MM.1S (cell line): ENCODE data around the gene RUNX1.

Source experiments
- DNase-seq: peaks from one replicate; pipeline ENCODE4 v3.0.0-alpha.2; 2015
- H2AFZ ChIP-seq: fragments of 300-600 bp; sonication (generic); 2 replicates; pipeline ENCODE4 v1.6.0; 2016; ENCODE audit warnings: antibody characterized with exemption, low read length
- H3F3A ChIP-seq: fragments of 300-600 bp; sonication (generic); 2 replicates; pipeline ENCODE4 v1.6.1; 2016; ENCODE audit warnings: mild to moderate bottlenecking, antibody characterized with exemption, low read length, moderate library complexity, mixed read lengths; ENCODE audit not compliant: insufficient read depth
- H3K27ac ChIP-seq: fragments of 300-600 bp; sonication (generic); 2 replicates; pipeline ENCODE4 v1.5.1; 2016; ENCODE audit warnings: mild to moderate bottlenecking, low read length
- H3K27me3 ChIP-seq: fragments of 300-600 bp; sonication (generic); replicated peaks from 2 replicates; pipeline ENCODE4 v1.6.0; 2016; ENCODE audit warnings: low read length; ENCODE audit not compliant: insufficient read depth
- H3K36me3 ChIP-seq: fragments of 300-600 bp; sonication (generic); replicated peaks from 2 replicates; pipeline ENCODE4 v1.6.1; 2016; ENCODE audit warnings: mild to moderate bottlenecking, low read length, mixed read lengths; ENCODE audit not compliant: insufficient read depth
- H3K4me1 ChIP-seq: fragments of 300-600 bp; sonication (generic); 2 replicates; pipeline ENCODE4 v1.6.1; 2016; ENCODE audit warnings: low read length, mixed read lengths
- H3K4me2 ChIP-seq: fragments of 300-600 bp; sonication (generic); 2 replicates; pipeline ENCODE4 v1.6.0; 2016; ENCODE audit warnings: low read depth, low read length
- H3K4me3 ChIP-seq: fragments of 300-600 bp; sonication (generic); 2 replicates; pipeline ENCODE4 v1.5.1; 2016; ENCODE audit warnings: low read length, mixed read lengths
- H3K79me2 ChIP-seq: fragments of 300-600 bp; sonication (generic); 2 replicates; pipeline ENCODE4 v1.6.1; 2016; ENCODE audit warnings: mixed run types, low read length, mixed read lengths
- H3K9ac ChIP-seq: fragments of 300-600 bp; sonication (generic); 2 replicates; pipeline ENCODE4 v1.6.1; 2016; ENCODE audit warnings: low read length, mixed read lengths
- H3K9me2 ChIP-seq: fragments of 300-600 bp; sonication (generic); replicated peaks from 2 replicates; pipeline ENCODE4 v1.6.1; 2016; ENCODE audit warnings: mild to moderate bottlenecking, low read length, mixed read lengths; ENCODE audit not compliant: insufficient read depth
- H3K9me3 ChIP-seq: fragments of 300-600 bp; sonication (generic); replicated peaks from 2 replicates; pipeline ENCODE4 v1.6.1; 2016; ENCODE audit warnings: mild to moderate bottlenecking, low read length, mixed read lengths; ENCODE audit not compliant: insufficient read depth
- H4K20me1 ChIP-seq: fragments of 300-600 bp; sonication (generic); 2 replicates; pipeline ENCODE4 v1.6.1; 2016; ENCODE audit warnings: mild to moderate bottlenecking, low read length, moderate library complexity, mixed read lengths; ENCODE audit not compliant: insufficient read depth
- CTCF ChIP-seq: fragments of 300-600 bp; sonication (generic); IDR thresholded peaks from 2 replicates; pipeline ENCODE4 v1.5.1; 2016; ENCODE audit warnings: antibody characterized with exemption, low read length, mixed read lengths
- EZH2 ChIP-seq: fragments of 300-600 bp; sonication (generic); optimal IDR thresholded peaks from 2 replicates; pipeline ENCODE3; 2017; ENCODE audit warnings: low read depth, mild to moderate bottlenecking, antibody characterized with exemption, low read length, mixed read lengths
- EZH2phosphoT487 ChIP-seq: fragments of 300-600 bp; sonication (generic); IDR thresholded peaks from 2 replicates; pipeline ENCODE4 v1.6.1; 2018; ENCODE audit warnings: antibody characterized with exemption, low read length

Gene RUNX1

GRCh38 chr21:34864370-34865149, 184.5 kb downstream of the RUNX1 start:
- no peaks in the 10 kb centered on the region for H3K36me3 ChIP-seq
- H3K27ac ChIP-seq: peak overlapping the region; percentile 79
- peak overlapping the region; percentile 75 for H3K4me2 ChIP-seq
- no peak for DNase-seq
- peaks cover 29% of the 10 kb centered on the region for H3F3A ChIP-seq
- TF ChIP-seq EZH2 (no peak), EZH2phosphoT487 (no peak), CTCF (no peak)
- no peaks in the 10 kb centered on the region for H3K9me3 ChIP-seq
- H3K4me1 ChIP-seq: peaks cover 37% of the 10 kb centered on the region
- H3K79me2 ChIP-seq: peaks cover 12% of the 10 kb centered on the region
- no peaks in the 10 kb centered on the region for H3K27me3 ChIP-seq
- no peaks in the 10 kb centered on the region for H4K20me1 ChIP-seq
- no peaks in the 10 kb centered on the region for H3K9me2 ChIP-seq
- H3K9ac ChIP-seq: peak overlapping the region; percentile 28
- peak overlapping the region; percentile 32 for H2AFZ ChIP-seq
- 0 out of 2 replicates have a peak overlapping the region, but pooled peaks have one; percentile 2 for H3K4me3 ChIP-seq

- TF ChIP-seq EZH2phosphoT487 (no peak), EZH2 (no peak), CTCF (no peak)
- Histone ChIP-seq H3K4me1 (peaks cover 36% of the 10 kb centered on the region), H3K27ac (no peak overlapping the region), H3K4me3 (no peak overlapping the region), H3K36me3 (no peaks in the 10 kb centered on the region), H3K9me3 (no peaks in the 10 kb centered on the region), H3K4me2 (no peak overlapping the region), H2AFZ (no peak overlapping the region), H3K9me2 (no peaks in the 10 kb centered on the region), H3K79me2 (peaks cover 11% of the 10 kb centered on the region), H3K9ac (no peak overlapping the region), H3F3A (peaks cover 29% of the 10 kb centered on the region), H4K20me1 (no peaks in the 10 kb centered on the region), H3K27me3 (no peaks in the 10 kb centered on the region)
- DNase-seq: no peak
Measured at GRCh38 chr21:34862951-34863350, 186.2 kb downstream of the RUNX1 start.

- H3K79me2 ChIP-seq: peaks cover 6% of the 10 kb centered on the region
- no peaks in the 10 kb centered on the region for H3K9me3 ChIP-seq
- no peak overlapping the region for H3K9ac ChIP-seq
- no peaks in the 10 kb centered on the region for H3K27me3 ChIP-seq
- no peak overlapping the region for H3K4me3 ChIP-seq
- no peaks in the 10 kb centered on the region for H4K20me1 ChIP-seq
- no peak overlapping the region for H3K27ac ChIP-seq
- H3K4me1 ChIP-seq: peaks cover 21% of the 10 kb centered on the region
- no peak overlapping the region for H3K4me2 ChIP-seq
- no peak for DNase-seq
- H2AFZ ChIP-seq: no peak overlapping the region
- H3F3A ChIP-seq: peaks cover 22% of the 10 kb centered on the region
- TF ChIP-seq EZH2phosphoT487 (no peak), EZH2 (no peak), CTCF (no peak)
- H3K36me3 ChIP-seq: no peaks in the 10 kb centered on the region
- no peaks in the 10 kb centered on the region for H3K9me2 ChIP-seq
Measured at GRCh38 chr21:34861258-34861657, 187.8 kb downstream of the RUNX1 start.
